ENCODE measurements around the gene MPDU1.

Gene MPDU1

GRCh38 chr17:7561028-7561575 lies 22.6 kb upstream of the MPDU1 start:
- peak; percentile 87 for DNase-seq

- peak; percentile 93 for DNase-seq
Measured at GRCh38 chr17:7561589-7562207, 22.0 kb upstream of the MPDU1 start, which contains the start of gene SENP3. TSS of gene SENP3 (plus strand) at chr17:7561919. CDS start at chr17:7563077, 1,158 bp downstream.

- DNase-seq = no peak
Measured at GRCh38 chr17:7562208-7562605, 21.4 kb upstream of the MPDU1 start.

- no peak for DNase-seq
Measured at GRCh38 chr17:7563115-7563869, 20.4 kb upstream of the MPDU1 start.

DNA sequence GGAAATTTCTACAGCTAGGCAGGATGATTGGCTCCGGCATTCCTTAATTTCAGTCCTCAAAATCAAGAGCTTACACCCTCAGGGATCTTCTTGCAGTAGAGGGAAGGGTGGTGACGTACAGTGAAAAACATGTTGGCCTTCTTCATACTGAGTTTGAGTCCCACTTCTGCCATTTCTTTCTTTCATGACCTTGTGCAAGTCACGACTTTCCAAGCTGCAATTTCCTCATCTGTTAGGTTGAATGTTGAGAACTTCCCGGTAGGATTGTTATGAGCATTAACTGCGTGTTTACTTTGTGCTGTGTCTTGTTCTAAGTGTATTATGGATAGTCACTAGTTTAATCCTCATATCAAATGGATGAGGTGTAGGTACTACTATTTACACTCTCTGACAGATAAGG lies 14.1 kb upstream of the MPDU1 start:
- no peak for DNase-seq

DNA sequence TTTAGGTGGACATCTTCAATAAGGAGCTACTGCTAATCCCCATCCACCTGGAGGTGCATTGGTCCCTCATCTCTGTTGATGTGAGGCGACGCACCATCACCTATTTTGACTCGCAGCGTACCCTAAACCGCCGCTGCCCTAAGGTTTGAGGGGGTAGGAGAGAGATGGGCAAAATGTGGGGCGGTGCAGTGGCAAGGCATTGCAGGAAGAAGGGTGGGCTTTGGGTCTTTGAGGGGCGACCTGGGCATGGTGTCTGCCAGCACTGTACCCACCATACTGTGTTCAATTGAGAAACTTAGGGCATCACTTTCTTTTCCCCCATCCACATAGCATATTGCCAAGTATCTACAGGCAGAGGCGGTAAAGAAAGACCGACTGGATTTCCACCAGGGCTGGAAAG lies 13.3 kb upstream of the MPDU1 start:
- DNase-seq = no peak

DNA sequence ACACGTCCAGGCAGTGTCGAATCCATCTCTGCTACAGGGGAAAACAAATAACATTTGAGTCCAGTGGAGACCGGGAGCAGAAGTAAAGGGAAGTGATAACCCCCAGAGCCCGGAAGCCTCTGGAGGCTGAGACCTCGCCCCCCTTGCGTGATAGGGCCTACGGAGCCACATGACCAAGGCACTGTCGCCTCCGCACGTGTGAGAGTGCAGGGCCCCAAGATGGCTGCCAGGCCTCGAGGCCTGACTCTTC lies 11.4 kb upstream of the MPDU1 start:
- no peak for DNase-seq

GRCh38 chr17:7572588-7573323 lies 10.9 kb upstream of the MPDU1 start:
- peak; percentile 99 for DNase-seq

DNA sequence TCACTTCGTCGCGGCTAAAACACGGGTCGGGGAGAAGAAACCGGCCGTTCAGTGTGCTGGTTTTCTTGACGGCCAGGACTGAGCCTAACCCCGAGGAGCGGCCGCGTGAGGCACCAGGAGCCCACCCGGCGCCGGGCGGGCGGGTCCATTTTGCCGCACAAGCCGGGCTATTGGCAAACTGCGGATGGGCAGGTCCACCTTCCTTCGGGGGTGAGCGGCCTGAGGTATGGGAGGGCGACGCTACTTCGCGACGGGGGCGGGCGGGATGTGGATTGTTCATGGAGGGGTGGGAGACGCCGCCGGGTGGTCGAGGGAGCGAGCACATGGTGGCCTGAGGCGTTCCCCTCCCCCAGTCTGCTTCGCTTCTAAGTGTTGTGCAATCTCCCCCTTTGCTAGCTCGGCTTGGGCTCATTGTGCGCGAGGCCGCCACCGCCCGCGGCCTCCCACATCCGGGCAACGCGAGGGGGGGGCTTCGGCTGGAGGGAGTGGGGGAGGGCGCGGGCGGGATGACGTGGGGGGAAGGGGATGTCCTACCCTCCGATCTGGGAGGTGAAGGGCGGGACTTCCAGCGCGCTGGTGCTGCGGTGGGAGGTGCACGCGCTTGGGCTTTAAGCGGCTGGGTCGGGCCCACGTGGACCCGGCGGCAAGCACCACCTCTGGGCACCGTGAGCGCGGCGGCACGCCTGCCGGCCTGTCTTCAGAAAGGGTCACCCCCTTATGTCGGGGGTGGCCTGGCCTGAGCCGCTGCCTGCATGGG lies 10.2 kb upstream of the MPDU1 start:
- peak; percentile 91 for DNase-seq

- DNase-seq = no peak
Measured at GRCh38 chr17:7574176-7574953, 9.3 kb upstream of the MPDU1 start.

GRCh38 chr17:7575481-7575883 lies 8.2 kb upstream of the MPDU1 start:
- DNase-seq = no peak

GRCh38 chr17:7575959-7576358 lies 7.7 kb upstream of the MPDU1 start:
- no peak for DNase-seq

GRCh38 chr17:7576432-7576937 lies 7.2 kb upstream of the MPDU1 start:
- no peak for DNase-seq

- no peak for DNase-seq
Measured at GRCh38 chr17:7577327-7578199, 6.1 kb upstream of the MPDU1 start.

DNA sequence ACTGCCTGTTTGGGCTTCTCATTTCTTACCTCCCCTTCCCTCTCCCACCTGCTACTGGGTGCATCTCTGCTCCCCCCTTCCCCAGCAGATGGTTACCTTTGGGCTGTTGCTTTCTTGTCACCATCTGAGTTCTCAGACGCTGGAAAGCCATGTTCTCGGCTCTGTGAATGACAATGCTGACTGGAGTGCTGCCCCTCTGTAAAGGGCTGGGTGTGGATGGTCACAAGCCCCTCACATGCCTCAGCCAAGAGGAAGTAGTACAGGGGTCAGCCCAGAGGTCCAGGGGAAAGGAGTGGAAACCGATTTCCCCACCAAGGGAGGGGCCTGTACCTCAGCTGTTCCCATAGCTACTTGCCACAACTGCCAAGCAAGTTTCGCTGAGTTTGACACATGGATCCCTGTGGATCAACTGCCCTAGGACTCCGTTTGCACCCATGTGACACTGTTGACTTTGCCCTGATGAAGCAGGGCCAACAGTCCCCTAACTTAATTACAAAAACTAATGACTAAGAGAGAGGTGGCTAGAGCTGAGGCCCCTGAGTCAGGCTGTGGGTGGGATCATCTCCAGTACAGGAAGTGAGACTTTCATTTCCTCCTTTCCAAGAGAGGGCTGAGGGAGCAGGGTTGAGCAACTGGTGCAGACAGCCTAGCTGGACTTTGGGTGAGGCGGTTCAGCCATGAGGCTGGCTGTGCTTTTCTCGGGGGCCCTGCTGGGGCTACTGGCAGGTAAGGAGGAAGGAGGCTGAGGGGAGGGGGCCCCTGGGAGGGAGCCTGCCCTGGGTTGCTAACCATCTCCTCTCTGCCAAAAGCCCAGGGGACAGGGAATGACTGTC lies 4.4 kb upstream of the MPDU1 start, which contains the start of gene CD68:
Gene CD68 (plus strand): TSS at position 638 of the 833 bp plus-strand sequence. CDS start 40 bp downstream, at position 678.
- DNase-seq = peak; percentile 70

DNA sequence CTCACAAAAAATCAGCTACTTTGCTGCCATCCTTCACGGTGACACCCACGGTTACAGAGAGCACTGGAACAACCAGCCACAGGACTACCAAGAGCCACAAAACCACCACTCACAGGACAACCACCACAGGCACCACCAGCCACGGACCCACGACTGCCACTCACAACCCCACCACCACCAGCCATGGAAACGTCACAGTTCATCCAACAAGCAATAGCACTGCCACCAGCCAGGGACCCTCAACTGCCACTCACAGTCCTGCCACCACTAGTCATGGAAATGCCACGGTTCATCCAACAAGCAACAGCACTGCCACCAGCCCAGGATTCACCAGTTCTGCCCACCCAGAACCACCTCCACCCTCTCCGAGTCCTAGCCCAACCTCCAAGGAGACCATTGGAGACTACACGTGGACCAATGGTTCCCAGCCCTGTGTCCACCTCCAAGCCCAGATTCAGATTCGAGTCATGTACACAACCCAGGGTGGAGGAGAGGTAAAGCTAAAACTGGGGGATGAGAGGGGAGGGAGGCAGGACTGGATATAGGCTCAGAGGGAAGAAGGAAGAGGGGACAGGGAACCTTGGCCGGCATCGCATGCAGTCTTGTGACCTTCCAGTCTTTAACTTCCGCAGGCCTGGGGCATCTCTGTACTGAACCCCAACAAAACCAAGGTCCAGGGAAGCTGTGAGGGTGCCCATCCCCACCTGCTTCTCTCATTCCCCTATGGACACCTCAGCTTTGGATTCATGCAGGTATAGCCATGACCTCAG lies 3.6 kb upstream of the MPDU1 start:
- peak; percentile 44 for DNase-seq

DNA sequence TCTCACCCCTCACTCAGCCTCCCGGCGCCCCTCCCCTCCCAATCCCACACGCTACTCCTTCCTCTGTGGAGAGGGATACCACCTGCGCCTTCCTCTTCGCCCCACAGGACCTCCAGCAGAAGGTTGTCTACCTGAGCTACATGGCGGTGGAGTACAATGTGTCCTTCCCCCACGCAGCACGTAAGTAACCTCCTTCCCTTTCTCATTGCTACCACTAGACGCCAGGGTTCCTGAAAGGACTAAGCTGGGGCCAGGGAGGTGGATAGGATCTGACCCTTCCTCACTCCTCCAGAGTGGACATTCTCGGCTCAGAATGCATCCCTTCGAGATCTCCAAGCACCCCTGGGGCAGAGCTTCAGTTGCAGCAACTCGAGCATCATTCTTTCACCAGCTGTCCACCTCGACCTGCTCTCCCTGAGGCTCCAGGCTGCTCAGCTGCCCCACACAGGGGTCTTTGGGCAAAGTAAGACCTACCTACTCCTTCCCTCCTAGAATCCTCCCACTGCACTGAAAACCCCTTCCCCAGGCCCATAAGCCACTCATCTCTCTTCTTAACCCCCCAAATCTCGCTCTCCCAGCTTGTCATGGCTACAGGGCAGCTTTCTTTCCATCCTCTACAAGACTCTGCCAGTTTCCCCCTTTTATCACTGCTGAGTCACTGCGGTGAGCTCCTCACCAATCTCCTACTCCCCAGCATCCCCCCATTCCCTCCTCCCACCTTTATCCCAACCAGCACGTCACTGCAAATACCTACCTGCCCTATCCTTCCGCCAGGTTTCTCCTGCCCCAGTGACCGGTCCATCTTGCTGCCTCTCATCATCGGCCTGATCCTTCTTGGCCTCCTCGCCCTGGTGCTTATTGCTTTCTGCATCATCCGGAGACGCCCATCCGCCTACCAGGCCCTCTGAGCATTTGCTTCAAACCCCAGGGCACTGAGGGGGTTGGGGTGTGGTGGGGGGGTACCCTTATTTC lies 2.8 kb upstream of the MPDU1 start:
- DNase-seq = no peak
